Renal pelvis (tissue), 12 donors: Measurements from ENCODE around the gene FNDC1. TPM values are rescaled to one million over a fixed set of nuclear protein-coding genes. Genes with fewer than 3 reads are reported as not detected.
"Not testable (repeated sequence)": the region's sequence is repeated elsewhere in the genome, so short reads cannot be mapped to it uniquely, and the experiment has no call there.

Experiments used
- DNase-seq: peaks from one replicate; pipeline ENCODE4 v3.0.0-alpha.2; 2013
- long read RNA-seq, 16 experiments: transcript quantifications; one replicate each; lab custom pipeline, GENCODE V29; 2026
- polyA plus RNA-seq, 3 donors: library from polyadenylated mRNA; unstranded; fragments of 120-200 nt; gene quantifications; one replicate each; pipeline ENCODE4 v1.2.1, GENCODE V29; 2013; ENCODE audit not compliant: insufficient read length in 3 of 3

FNDC1 gene
- 1 to 10 TPM; 4.2 to 9.7 (median 9.4) TPM for polyA plus RNA-seq
- long read RNA-seq, donor 1, partial matches to known transcripts = 8 of 8 reads
- long read RNA-seq, donor 1, other reads (novel, unspliced or antisense) = 0 of 8 reads
- long read RNA-seq, donor 2, partial matches to known transcripts = 8 of 8 reads
- long read RNA-seq, donor 2, other reads (novel, unspliced or antisense) = 0 of 8 reads
- long read RNA-seq, donor 3 = 0 reads
- long read RNA-seq, donor 4, partial matches to known transcripts = 5 of 5 reads
- long read RNA-seq, donor 4, other reads (novel, unspliced or antisense) = 0 of 5 reads
- long read RNA-seq, donor 5 = 0 reads
- long read RNA-seq, donor 6 = 0 reads
- long read RNA-seq, donor 7 = 0 reads
- long read RNA-seq, donor 8, partial matches to known transcripts = 24 of 24 reads
- long read RNA-seq, donor 8, other reads (novel, unspliced or antisense) = 0 of 24 reads
- long read RNA-seq, donor 9, partial matches to known transcripts = 5 of 5 reads
- long read RNA-seq, donor 9, other reads (novel, unspliced or antisense) = 0 of 5 reads
- long read RNA-seq, donor 10, partial matches to known transcripts = 6 of 6 reads
- long read RNA-seq, donor 10, other reads (novel, unspliced or antisense) = 0 of 6 reads
- long read RNA-seq, donor 11 = 0 reads
- long read RNA-seq, donor 12, partial matches to known transcripts = 6 of 6 reads
- long read RNA-seq, donor 12, other reads (novel, unspliced or antisense) = 0 of 6 reads
- long read RNA-seq, donor 13, partial matches to known transcripts = 6 of 6 reads
- long read RNA-seq, donor 13, other reads (novel, unspliced or antisense) = 0 of 6 reads
- long read RNA-seq, donor 14 = 0 reads
- long read RNA-seq, donor 15, partial matches to known transcripts = 22 of 22 reads
- long read RNA-seq, donor 15, other reads (novel, unspliced or antisense) = 0 of 22 reads
- long read RNA-seq, donor 16, partial matches to known transcripts = 6 of 6 reads
- long read RNA-seq, donor 16, other reads (novel, unspliced or antisense) = 0 of 6 reads

DNA sequence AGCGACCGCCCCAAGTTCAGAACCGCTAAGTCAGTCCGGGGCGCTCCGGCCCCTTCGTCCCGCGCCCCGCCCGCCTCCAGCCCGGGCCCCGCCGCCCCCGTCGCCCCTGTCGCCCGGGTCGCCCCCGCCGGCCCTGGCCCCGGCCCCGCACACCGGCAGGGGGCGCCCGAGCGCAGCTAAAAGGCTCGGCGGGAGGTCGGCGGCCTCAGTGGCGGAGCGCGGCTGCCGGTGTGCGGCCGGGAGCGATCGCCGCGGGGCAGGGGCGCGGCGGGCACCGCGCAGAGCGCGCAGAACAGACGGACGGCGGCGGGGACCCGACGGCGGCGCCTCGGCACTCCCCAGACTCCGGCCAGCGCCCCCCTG lies at the start of gene FNDC1:
TSS of gene FNDC1 (plus strand) at position 208 of the 363 bp plus-strand sequence. CDS start 197 bp downstream, outside the sequence.
- no peak for DNase-seq

DNA sequence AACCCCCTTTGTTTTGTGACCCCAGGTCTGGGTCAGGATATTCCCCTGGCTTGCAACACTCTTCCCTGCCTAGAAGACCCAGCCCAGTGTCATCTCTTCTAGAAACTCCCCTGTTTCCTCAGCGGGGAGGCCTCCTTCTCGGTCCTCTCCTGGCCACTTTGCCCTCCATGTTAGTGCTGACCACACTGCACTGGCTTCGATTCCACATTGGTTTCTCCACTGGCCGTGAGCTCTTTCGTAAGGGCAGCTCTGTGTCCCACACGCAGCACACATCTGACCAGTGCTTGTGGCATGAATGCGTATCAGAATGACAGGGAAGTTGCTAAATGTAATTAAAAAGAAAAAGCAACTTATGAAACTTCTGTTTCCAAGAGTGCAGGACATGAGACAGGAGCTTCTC lies 49.4 kb upstream of the FNDC1 start:
- no peak for DNase-seq

DNA sequence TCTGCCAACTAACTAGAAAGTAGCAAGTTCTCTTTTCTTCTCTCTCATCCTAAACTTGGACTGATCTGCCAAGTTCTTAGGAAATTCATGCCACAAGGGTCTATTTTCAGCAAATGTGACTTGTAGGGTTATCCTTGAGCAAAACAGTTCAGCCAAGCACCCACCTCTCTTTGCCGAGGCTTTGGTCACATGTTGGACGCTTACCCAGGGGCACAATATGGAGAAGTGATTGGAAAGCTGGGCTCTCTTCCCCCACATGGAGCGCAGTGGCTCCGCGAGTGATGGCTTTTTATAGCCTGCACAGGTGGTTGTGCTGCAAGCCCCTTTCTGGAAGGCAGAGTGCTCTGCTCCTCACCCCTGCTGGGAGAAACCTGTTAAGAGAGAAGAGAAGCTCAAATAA lies 47.7 kb upstream of the FNDC1 start:
- no peak for DNase-seq

DNA sequence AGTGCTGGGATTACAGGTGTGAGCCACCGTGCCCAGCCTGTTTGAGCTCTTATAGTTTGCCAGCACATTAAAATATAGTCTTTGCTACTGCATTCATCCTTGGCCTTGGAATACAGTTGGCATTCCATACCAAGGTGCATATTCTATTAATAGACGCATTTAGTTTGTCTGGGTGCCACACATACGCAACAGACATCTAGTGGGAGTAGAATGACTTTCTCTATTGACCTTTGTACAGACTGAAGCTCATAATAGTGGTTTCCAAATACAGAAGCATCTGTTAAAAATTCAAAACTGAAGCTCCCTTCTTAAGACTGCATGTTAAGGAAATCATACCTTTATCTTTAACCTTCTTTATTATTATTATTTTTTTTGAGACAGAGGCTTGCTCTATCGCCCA lies 46.7 kb upstream of the FNDC1 start:
- no peak for DNase-seq

DNA sequence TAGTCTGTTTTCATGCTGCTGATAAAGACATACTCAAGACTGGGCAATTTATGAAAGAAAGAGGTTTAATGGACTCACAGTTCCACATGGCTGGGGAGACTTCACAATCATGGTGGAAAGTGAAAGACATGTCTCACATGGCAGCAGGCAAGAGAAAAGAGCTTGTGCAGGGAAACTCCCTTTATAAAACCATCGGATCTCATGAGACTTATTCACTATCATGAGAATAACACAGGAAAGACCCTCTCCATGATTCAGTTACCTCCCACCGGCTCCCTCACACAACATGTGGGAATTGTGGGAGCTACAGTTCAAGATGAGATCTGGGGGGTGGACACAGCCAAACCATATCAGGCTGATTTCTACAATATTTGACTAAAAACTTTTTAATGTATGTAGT lies 45.4 kb upstream of the FNDC1 start:
- DNase-seq = not testable (repeated sequence)

DNA sequence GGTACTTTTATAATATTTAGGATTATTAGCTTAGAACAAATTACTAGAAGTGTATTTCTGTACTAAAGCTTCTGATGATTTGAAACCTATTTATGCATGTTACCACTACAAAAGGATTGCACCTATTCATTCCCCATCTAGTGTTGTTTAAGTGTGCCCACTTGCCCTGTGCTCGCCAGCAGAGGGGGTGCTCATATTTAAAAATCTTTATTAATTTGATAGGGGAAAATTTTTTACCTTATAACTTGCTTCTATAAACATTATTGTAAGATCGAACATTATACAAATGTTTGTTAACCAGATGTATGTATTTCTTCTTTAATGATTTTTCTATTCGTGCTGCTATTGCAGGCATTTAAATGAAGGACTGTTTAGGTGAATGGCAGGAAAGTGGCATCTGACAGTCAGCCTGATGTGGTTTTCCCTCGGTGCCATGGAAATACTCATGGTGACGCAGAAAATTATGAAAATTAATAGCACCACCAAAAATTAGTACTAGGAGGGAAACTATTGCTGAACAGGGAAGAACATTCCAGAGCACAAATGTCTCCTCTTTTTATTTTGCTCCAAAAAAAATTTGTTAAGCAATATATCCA lies 44.1 kb upstream of the FNDC1 start:
- no peak for DNase-seq

DNA sequence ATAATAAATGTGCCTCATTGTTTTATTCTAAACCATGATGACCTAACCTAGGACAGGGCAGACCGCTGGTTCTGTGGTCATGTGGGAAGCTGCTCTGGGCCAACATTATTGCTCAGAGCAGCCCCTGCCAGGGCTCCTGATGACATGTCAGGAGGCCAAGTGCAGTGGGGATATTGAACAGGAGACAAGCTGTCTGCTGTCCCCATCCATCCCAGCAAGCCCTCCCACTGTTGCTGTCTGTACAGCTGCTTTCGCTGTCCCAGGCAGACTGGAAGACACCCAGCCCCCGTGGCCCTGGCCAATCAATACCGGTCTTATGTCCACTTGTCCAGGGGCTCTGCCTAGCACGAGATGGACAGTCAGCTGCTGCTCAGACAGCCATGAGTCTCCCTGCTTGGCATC lies 43.2 kb upstream of the FNDC1 start:
- DNase-seq = no peak

DNA sequence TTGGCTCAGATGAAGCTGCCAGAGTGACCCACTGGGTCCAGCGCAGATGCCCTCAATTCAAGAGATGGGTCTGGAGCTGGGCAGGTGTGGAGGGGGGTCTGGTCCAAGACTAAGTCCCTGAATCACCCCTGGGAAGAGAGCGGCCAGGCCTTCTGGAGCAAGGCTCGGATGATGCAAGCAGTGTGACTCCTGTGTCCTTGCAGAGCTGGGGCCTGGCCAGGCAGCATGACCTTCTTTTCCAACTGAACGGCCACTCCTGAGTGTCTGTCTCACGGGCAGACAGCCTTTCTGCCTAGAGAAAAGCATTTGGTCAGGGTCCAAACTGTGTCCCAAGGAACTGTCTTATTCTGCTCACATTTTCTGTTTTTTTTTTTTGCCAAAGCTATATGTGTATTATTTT lies 42.6 kb upstream of the FNDC1 start:
- DNase-seq = no peak

DNA sequence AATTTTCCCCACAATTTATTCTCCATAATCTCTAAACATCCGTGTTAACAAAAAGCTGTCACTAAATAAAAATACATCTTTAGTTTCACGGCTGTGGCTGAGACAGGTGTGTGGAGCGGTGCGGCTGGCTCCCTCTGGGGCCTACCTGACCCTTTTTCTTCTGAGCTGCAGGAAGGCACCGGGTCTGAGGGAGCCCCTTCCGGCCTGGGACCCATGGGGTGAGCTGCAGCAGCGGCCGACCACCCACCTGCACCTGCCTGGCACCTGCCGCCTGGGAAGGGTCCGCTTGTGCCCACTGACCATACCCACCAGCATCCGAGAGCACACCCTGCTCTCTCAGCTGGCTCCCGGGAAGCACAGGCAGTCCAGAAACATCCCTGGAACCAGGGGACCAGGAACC lies 41.5 kb upstream of the FNDC1 start:
- no peak for DNase-seq

DNA sequence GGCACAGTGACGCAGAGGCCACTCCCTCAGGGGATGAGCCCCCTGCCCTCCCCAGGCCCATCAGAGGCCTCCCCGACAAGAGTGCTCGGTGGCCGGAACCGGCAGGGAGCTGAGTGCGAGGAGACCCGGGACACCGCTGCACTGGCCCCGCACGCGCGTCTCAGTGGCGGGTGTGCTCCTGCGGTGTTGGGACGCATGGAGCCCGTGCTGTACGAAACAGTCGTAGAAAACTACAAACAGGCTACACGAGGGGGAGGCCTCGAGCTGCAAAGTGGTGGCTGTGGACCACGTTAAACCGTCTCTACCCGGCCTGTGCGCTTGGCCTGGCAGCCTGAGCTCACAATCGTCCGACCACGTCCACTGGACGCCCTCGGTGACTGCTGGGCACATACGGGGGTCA lies 40.2 kb upstream of the FNDC1 start:
- no peak for DNase-seq

DNA sequence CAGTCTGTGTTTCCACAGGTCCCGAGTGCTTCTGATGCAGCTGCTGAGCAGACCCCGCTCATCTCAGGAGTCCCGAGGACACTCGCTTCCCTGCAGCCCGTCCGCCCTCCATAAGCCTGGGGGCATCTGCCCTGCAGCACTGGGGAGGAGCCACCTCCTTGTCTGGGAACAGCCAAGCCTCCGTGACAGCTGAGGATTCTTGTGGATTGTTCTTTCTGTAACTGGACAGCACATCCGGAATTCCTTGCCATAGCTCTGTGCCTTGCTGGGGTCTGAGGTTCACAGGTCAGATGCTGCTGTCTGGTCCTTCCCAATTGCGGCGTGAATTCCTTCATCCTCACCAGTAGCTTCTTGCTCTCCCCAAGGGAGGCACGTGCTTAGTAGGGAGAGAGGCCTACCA lies 38.4 kb upstream of the FNDC1 start:
- DNase-seq = no peak

DNA sequence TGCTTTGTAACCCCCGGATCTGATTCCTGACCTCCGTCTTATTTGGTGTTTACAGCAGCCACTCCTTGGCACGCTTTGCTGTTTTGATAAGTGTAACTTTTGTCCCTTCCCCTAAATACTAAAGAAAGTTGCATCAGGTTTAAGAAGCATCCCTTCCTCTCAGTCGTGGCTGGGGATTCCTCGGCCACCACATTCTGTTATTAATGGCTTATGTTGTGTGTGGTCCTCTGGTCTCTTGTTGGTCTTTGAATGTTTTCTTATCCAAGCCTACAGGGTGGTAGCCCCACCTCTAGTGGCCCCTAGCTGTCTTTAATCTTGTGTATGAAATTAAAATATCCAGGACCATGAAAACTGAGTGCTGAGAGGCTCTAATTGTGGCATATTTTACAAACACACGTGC lies 37.5 kb upstream of the FNDC1 start:
- DNase-seq = no peak

DNA sequence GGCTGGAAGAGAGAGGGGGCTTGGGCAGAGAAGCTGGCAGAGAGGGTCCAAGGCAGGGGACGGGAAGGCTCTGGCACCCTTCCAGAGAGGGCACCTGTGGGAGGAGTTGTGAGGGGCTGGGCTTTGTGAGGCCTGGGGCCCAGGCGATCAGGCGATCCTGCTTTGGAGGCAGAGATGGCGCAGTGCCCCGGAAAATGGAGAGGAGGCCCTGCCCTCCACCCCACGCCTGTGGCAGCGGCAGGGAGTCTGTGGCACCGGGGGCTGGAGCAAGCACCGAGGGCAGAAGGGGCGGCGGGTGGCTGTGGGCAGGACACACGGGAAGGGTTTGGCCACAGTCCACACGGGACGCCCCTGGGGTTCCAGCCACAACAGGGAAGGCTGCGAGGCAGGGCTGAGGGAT lies 36.5 kb upstream of the FNDC1 start:
- no peak for DNase-seq

DNA sequence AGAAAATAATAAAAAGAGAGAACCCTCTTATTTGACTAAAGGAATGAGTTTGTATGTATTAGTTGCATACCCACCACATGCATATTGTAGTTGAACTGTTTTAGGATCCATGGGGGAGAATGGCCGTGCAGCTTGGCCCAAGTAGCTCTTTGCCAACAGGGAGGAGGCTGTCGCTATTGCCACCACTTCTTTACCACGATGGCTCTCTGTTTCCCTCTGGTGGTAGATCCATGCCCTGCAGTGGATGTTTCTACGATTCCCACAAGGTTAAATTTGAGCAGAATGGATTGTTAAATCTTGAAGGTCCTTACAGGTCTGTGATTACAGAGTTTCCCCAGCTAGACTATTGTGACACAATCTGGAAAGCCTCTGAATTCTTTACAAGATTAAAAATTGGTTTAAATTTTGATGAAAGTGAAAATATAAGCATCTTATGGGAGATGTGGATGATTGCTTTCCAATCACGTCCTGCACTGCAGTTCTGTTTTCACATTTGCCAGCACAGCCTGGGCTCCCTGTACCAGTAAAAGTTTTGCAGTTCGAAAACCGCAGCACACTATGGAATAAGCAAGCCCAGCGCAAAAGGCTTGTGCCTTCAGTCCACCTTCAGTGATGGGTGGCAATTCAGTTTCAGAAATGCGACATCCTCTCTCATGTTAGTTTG lies 34.4 kb upstream of the FNDC1 start:
- DNase-seq = peak; percentile 52

DNA sequence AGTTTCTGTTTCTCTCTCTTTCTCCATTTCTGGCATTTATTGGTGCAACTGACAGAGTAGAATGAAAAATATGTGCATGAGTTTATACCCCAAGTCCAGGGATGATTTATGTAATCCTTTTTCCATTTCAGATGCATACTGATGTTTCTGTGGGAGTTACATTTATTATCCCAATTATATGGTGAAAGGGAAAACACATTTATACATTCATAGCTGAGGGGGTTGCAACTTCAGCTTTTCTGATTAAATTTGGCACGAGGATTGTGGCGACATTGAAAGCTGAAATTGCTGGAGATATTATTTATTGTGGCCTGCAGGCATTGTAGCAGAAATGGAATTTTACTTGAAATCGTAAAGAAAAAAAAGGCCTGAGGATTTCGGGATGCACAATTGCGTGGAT lies 31.5 kb upstream of the FNDC1 start:
- DNase-seq = no peak

DNA sequence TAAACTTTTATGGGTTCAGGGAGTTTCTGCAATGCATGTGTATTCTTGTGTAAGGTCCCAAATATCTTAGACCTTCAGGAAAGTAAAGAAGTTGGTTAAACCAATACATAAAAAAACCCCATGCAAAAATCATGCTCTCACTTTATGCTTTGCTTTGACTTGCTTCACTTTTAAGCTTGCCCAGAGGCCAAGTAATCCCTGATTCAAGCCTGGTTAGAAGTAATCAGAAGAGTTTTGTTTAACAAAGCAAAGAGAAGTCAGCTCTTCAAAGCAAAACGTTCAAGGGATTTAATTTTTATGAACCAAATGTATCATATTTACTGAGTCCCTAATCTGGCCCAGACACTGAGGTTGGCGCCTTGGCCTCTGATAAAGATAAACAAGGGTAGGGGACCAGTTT lies 26.7 kb upstream of the FNDC1 start:
- no peak for DNase-seq

DNA sequence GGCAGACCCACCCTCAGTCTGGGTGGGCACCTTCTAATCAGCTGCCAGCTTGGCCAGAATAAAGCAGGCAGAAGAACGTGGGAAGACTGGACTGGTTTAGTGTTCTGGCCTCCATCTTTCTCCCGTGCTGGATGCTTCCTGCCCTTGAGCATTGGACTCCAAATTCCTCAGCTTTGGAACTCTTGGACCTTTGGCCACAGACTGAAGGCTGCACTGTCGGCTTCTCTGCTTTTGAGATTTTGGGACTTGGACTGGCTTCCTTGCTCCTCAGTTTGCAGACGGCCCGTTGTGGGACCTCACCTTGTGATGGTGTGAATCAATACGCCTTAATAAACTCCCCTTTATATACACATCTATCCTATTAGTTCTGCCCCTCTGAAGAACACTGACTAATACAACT lies 20.6 kb upstream of the FNDC1 start:
- DNase-seq = no peak

DNA sequence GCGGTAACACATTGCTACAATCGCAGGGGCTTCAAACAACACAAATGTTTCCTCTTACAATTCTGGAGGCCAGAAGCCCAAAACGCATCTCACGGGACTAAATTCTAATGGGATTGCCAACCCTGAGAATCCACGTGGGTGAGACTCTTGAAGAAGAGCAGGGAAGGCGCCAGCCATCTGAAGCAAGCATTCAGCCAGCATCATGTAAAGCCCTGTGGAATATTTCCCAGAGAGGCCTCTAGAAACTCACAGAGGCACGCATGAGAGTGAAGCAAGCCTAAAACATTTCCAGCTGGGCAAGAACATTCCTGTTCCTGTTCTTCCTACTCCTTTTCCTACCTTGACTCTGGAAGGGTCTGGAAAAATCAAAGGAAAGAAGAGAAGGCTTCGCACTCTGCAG lies 19.6 kb upstream of the FNDC1 start:
- no peak for DNase-seq

DNA sequence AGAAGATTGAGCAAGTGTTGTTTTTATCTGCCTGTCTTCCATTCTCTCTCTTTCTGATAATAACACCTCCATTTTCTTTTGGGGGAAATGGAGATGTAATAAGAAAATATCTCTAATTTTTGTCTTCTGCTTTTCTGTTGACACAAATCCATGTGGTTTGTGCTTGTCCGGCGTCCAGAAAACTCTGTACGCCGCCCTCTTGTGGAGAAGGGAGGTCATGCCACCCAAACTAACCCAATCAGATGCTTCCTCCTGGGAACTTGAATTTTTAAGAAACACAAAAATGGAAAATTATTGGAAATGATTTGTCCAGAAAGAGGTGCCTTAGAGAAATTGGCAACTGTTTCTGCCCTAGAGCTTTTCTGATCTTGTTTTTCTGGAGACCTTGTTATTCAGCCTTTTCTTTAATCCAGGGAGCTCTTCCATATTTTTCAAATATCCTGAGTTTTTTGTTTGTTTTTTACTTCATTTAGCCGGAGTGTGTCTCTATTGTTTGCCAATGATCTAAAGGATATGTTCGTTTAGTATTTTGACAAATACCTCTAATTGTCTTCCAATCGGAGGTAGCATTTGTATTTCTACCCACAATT lies 17.8 kb upstream of the FNDC1 start:
- DNase-seq = no peak

DNA sequence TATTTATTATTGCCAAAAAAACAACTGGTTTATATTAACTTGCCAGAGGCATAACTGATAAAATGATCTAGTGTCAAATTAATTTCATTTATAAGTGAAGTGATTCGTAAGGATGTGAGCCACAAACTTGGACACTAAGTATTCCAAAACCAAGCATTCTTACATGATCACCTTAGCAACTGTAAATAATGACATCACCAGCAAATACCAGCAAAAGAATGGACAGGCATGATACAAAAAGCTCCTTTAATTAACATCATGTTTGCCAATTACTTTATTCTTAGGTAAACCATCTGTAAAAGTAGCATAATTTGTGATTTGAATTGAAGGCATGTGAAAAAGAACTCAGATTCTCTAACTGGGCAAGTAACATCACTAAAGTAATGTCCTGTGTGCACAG lies 17.2 kb upstream of the FNDC1 start:
- DNase-seq = no peak

DNA sequence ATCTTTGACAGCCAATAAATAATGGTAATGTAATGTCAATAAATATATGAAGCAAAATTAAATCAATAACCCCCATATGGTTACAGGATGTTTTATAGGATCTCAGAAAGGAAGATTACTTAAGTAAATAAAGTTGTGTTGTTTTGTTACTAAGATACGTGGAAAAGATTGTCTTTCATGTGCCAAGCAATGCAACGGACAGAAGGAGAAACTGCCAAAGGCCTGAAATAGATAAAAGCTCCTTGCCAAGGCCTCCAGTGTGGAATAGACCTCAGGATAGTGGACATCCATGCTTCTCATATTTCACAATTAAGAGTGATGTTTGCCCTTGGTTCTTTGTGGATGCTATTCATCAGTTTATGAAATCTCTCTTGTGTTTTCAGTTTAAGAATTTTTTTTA lies 16.4 kb upstream of the FNDC1 start:
- DNase-seq = no peak

DNA sequence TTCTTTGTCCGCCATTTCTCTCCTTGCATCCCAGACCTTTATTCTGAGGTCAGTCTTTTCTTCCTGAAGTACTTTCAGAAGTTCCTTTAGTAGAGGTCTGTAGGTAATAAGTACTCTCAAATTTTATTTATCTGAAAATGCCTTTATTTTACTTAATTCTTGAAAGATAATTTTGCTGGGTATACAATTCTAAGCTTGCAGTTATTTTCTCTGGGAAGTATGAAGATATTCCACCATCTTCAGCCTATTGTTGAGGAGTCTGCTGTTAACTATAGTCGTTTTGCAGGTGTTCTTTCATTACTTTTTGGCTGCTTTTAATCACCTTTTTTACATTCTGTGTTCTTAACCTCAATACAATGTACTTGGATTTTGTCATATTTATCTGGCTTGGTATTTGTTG lies 13.5 kb upstream of the FNDC1 start:
- DNase-seq = no peak
